Right lobe of liver (tissue), 4 donors: Measurements from ENCODE around the gene ACE.

Experiments used
- CTCF ChIP-seq, 4 donors: fragments of 200-600 bp in 3 of 4; fragments of 450-650 bp in 1 of 4; IDR thresholded peaks; one replicate each; pipeline versions ENCODE4 v1.5.1 to v1.8.0; 2016 to 2022; ENCODE audit warnings: antibody characterized with exemption in 4 of 4, mild to moderate bottlenecking in 2 of 4
- POLR2A ChIP-seq: fragments of 450-650 bp; IDR thresholded peaks from one replicate; pipeline ENCODE4 v1.6.1; 2017; ENCODE audit warnings: antibody characterized with exemption, mild to moderate bottlenecking
- donor health status: DM: no; HTN: no; CAD: no.
- donor health status: DM: no; HTN: no; CAD: no.
- donor health status: DM: no; HTN: yes; CAD: no.

- no peak for TF ChIP-seq CTCF (IDR thresholded peaks at IDR 0.05)
- no peak for TF ChIP-seq POLR2A
These were observed 31.3 kb upstream of the ACE start for GRCh38 chr17:63445571-63445953.
